ENCODE results near the gene AADACL4.
"Not testable (repeated sequence)": the region's sequence is repeated elsewhere in the genome, so short reads cannot be mapped to it uniquely, and the experiment has no call there.

The AADACL4 gene

GRCh38 chr1:12644237-12644636 is 352 bp downstream of the AADACL4 start:
- H3K27me3 ChIP-seq (ENCODE audit: insufficient read depth, poor library complexity, severe bottlenecking), result no peaks in the 10 kb centered on the region
- no peak for TF ChIP-seq REST (IDR thresholded peaks at IDR 0.05; ENCODE audit: insufficient replicate concordance, low read depth)
- no peak for TF ChIP-seq POLR2AphosphoS5 (IDR thresholded peaks at IDR 0.05; ENCODE audit: low read depth)
- no peak for TF ChIP-seq SPI1 (IDR thresholded peaks at IDR 0.05; ENCODE audit: borderline replicate concordance, low read depth)
- TF ChIP-seq GABPA (IDR thresholded peaks at IDR 0.05; ENCODE audit: low read depth), result no peak
- no peak for TF ChIP-seq CTCF (IDR thresholded peaks at IDR 0.05; ENCODE audit: insufficient read depth, low read length)
- no peak overlapping the region for H3K4me3 ChIP-seq (replicated peaks; ENCODE audit: insufficient read depth, low read length)
- H3K27ac ChIP-seq (replicated peaks), result no peak overlapping the region
- no peak for DNase-seq (ENCODE audit: low read depth in 1 of 2, low spot score in 1 of 2)

DNA sequence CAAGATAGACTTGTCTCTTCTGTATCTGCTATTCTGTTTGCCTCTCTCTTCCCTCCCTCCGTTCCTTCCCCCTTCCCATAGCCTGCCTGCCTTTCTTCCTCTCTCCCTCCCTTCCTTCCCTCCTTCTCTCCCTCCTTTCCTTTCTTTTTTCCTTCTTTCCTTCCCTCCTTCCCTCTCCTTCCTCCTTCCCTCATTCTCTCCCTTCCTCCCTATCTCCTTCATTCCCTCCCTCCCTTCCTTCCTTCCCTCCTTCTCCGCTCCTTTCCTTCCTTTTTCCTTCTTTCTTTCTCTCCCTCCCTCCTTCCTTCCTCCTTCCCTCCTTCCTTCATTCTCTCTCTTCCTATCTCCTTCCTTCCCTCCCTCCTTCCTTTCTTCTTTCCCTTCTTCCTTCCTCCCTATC is 944 bp downstream of the AADACL4 start:
- Histone ChIP-seq H3K4me3 (replicated peaks; ENCODE audit: insufficient read depth, low read length) (no peak overlapping the region), H3K27ac (replicated peaks) (no peak overlapping the region), H3K27me3 (ENCODE audit: insufficient read depth, poor library complexity, severe bottlenecking) (no peaks in the 10 kb centered on the region)
- TF ChIP-seq REST (IDR thresholded peaks at IDR 0.05; ENCODE audit: insufficient replicate concordance, low read depth) (no peak), CTCF (IDR thresholded peaks at IDR 0.05; ENCODE audit: insufficient read depth, low read length) (no peak), POLR2AphosphoS5 (IDR thresholded peaks at IDR 0.05; ENCODE audit: low read depth) (no peak), SPI1 (IDR thresholded peaks at IDR 0.05; ENCODE audit: borderline replicate concordance, low read depth) (no peak), GABPA (IDR thresholded peaks at IDR 0.05; ENCODE audit: low read depth) (no peak)
- no peak for DNase-seq (ENCODE audit: low read depth in 1 of 2, low spot score in 1 of 2)

- H3K4me3 ChIP-seq (replicated peaks; ENCODE audit: insufficient read depth, low read length); H3K27me3 ChIP-seq (ENCODE audit: insufficient read depth, poor library complexity, severe bottlenecking); DNase-seq (ENCODE audit: low read depth in 1 of 2, low spot score in 1 of 2); H3K27ac ChIP-seq (replicated peaks): not testable (repeated sequence)
These were observed 1.5 kb downstream of the AADACL4 start for GRCh38 chr1:12645401-12645800.

DNA sequence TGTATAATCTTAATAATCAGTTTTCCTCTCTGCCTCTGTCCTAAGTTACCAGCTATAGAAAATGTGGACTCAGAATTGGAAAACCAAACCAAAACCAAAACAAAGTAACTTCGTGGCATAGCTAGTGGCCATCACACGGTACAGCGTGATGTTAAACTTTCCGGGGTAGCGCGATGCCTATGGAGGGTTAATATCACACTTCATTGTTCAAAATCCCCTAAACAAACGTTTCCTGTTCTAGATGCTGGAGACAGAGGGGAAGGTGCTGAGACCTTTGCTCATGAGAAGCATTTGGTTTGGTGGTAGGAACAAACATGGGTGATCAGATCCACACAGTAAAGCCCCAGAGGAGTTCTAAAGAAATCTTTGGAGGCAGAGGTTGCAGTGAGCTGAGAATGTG is 4.9 kb downstream of the AADACL4 start:
- TF ChIP-seq POLR2AphosphoS5 (IDR thresholded peaks at IDR 0.05; ENCODE audit: low read depth) (no peak), SPI1 (IDR thresholded peaks at IDR 0.05; ENCODE audit: borderline replicate concordance, low read depth) (no peak), CTCF (IDR thresholded peaks at IDR 0.05; ENCODE audit: insufficient read depth, low read length) (no peak), REST (IDR thresholded peaks at IDR 0.05; ENCODE audit: insufficient replicate concordance, low read depth) (no peak), GABPA (IDR thresholded peaks at IDR 0.05; ENCODE audit: low read depth) (no peak)
- no peak overlapping the region for H3K4me3 ChIP-seq (replicated peaks; ENCODE audit: insufficient read depth, low read length)
- no peak overlapping the region for H3K27ac ChIP-seq (replicated peaks)
- DNase-seq (ENCODE audit: low read depth in 1 of 2, low spot score in 1 of 2), result no peak
- no peaks in the 10 kb centered on the region for H3K27me3 ChIP-seq (ENCODE audit: insufficient read depth, poor library complexity, severe bottlenecking)
